Suppressor macrophage (primary cell): ENCODE data around the gene BCAM.
A peak's percentile ranks its signal among the peaks of the same experiment; 100 is the strongest.

Experiments used
- DNase-seq, 4 experiments: peaks; one replicate each; pipeline ENCODE4 v3.0.0-alpha.2; 2020 to 2022

BCAM gene

DNA sequence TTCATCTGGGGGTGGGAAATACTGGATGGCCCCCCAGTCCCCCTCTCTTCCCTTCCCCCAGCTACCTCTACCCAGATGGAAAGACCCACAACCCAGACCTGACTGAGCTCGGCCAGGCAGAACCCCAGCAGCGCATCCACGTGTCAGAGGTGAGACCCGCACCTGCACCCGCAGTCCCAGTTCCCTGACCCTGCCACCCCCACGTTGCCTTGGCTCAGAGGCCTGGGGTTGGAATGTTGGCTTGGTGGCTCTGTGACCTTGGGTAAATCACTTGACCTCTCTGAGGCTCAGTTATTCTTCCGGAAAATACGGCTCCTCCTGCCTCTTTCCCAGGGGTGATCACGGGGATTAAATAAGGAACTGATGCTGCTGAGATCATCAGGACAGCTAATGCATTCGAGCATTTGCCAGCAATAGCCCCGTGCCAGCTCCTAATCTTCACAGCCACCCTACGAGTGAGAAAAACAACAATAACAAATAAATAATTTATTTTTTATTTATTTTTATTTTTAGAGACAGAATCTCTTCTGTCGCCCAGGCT lies 18.9 kb upstream of the BCAM start:
- DNase-seq = peak; percentile 11 to 59 (median 50)

DNA sequence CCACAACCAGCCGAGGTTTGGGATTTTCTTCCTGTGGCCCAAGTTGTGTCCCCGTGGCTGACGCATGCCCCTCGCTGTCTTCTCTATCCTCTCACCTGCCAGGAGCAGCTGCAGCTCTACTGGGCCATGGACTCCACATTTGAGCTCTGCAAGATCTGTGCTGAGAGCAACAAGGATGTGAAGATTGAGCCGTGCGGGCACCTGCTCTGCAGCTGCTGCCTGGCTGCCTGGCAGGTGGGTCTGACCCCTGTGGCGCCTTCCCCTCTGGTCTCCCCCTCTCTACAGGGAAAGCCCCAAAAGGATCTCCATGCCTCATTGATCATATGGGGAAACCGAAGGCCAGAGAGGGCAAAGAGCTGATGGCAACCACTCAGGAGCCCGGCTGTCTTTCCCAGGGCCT lies 16.6 kb upstream of the BCAM start:
- DNase-seq = no peak

DNA sequence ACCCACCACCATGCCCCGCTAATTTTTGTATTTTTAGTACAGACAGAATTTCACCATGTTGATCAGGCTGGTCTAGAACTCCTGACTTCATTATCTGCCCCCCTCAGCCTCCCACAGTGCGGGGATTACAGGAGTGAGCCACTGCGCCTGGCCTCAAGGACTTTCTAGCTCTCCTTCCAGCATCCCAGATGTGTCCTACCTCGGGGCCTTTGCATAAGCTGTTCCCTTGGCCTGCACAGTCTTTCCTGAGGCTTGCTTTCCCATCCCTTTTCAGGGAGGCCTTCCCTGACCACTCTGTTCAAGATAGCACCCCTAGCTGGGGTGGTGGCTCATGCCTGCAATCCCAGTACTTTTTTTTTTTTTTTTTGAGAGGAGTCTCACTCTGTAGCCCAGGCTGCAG lies 14.3 kb upstream of the BCAM start:
- no peak for DNase-seq

DNA sequence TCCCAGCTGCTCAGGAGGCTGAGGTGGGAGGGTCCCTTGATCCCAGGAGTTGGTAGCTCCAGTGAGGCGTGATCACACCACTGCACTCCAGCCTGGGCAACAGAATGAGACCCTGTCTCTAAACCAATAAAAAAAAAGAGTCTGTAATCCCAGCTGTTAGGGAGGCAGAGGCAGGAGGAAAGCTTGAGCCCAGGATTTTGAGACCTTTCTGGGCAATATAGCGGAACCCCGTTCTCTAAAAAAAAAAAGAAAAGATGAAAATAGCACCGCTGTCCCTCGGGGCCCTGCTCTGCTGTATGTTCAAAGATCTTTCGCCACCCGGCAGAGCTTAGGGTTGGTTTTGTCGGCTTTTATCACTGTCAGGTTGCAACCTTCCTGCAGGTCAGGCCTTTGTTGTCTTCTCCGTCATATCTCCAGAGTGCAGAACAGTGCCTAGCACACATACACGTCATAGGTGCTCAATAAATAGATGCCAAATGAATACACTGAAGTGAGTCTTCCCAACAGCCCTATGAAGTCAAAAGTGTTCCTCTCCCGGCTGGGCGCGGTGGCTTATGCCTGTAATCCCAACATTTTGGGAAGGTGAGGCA lies 13.4 kb upstream of the BCAM start:
- DNase-seq = no peak

DNA sequence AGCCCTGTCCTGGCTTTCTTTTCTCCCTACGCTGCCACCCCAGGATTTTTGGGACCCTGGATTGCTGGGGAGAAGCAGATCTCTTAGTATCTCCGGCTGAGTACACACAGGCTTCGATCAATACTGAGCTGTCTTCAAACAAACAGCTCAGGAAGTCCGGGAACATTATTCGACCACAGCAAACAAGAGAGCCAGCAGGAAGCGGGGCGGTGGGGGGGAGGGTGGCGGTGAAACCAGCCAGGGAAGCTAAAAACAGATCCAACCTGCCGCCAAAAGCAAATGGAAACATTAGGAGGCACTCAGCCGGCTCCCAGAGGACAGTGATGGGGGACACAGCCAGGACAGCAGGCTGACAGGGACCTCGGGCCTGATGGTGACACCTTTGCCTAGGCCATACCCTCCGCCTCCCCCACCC lies 12.2 kb upstream of the BCAM start:
- no peak for DNase-seq

DNA sequence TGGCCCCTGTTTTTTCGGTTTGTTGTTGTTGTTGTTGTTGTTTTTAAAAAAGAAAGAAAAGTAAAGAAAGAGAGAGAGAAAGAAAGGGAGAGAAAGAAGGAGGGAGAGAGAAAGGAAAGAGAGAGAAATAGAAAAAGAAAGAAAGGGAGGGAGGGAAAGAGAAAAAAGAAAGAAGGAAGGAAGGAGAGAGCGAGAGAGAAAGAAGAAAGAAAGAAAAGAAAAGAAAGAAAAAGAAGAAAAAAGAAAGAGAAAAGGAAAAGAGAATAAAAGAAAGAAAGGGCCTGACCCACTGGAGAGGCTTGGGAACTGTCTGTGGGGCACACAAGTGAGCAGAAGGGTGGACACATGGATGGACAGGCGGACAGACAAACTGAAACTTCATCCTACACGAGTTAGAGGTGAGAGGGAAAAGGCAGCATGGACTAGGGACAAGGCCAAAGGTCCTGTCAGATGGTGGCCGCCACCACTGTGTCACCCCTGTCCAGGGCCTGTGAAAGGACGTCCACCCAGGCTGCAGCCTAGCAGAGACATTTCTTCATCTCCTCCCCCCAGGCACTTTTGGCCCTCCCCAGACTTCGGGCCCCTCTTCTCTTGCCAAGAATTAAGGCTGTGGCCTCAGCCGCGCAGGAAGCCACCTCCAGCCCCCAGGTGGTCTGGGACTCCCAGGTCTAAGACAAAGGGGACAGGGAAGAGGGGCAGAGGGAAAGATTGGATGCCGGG lies 9.1 kb upstream of the BCAM start:
- DNase-seq = no peak

DNA sequence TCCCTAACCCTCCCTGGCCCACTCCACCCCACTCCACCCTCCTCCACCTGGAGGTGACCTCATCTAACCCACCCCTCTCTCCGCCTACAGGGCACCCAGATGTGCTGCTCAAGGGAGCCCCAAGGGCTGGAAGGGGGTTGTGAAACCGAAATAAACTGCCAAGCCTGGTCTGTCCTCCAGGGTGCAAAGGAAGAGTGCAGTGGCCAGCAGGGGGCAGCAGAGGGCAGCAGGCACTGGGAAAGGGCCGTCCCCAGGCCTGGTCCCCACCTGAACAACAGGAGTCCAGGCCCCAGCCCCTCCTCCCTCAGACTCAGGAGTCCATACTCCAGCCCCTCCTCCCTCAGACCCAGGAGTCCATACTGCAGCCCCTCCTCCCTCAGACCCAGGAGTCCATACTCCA lies 8.4 kb upstream of the BCAM start:
- peak; percentile 87 to 94 (median 92) for DNase-seq

DNA sequence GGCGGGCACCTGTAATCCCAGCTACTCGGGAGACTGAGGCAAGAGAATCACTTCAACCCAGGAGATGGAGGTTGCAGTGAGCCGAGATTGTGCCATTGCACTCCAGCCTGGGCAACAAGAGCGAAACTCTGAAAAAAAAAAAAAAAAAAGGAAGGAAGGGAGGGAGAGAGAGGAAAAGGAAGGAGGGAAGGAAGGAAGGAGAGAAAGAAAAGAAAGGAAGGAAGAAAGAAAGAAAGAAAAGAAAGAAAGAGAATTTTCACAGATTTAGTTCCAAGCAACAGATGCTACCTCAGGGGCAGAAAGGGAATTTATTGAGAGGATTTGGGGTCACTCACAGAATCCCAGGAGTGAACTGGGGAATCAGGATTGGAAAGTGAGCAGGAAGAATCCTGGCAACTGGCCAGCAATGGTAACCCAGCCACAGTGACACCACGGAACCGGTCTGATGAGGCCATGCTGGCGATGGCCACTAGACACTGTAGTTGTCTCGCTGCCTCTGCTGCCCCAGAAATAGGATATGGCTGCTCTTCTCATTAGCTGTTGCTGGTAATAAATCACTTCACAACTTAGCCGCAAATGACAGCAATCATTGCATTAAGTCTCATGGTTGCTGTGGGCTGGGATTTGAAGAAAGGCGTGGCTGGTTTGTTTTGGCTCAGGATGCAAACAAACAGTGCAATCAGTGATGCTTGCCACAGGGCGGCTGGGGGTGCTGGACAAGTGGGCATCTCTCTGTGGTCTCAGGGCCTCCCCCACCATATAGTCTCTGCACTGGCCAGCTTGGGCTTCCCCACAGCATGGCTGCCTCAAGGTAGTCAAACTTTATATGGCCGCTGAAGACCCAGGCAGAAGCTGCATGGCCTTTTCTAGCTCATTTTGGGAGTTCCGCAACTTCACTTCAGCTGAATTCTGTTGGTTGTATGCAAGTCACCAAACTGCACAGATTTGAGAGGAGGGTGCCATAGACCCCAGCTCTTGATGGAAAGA lies 5.2 kb upstream of the BCAM start:
- DNase-seq = no peak

DNA sequence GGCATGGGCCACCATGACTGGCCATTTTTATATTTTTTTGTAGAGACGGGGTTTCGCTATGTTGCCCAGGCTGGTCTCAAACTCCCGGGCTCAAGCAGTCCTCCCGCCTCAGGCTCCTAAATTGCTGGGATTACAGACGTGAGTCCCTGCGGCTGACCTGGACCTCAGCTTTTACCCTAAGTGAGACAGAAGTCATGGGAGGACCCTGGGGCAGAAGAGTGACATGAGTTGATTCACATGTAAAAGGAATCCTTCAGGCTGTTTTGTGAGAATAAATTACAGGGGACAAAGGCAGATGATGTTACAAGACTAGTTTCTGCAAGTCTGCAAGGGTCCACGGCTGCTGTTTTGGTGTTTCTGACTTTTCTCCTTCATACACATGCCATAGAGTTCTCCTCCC lies 2.6 kb upstream of the BCAM start:
- no peak for DNase-seq

DNA sequence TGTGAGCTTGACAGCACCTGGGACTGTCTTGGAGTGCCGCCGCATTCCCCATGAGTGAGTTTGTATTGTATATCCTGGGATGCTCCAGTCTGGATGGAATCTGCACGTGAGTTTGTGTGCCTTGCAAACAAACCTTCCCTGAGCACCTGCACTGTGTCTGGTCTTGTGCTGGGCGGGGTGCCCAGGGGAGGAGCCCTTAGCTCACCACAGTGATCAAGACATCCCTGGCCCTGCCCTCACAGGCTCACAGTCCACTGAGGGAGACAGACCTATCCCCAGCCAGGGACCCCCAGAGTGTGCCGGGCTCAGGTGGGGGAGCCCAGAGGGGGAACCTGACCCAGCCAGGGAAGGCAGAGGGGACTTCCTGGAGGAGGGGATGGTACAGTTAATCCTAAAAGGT lies 1.7 kb upstream of the BCAM start:
- DNase-seq = no peak

DNA sequence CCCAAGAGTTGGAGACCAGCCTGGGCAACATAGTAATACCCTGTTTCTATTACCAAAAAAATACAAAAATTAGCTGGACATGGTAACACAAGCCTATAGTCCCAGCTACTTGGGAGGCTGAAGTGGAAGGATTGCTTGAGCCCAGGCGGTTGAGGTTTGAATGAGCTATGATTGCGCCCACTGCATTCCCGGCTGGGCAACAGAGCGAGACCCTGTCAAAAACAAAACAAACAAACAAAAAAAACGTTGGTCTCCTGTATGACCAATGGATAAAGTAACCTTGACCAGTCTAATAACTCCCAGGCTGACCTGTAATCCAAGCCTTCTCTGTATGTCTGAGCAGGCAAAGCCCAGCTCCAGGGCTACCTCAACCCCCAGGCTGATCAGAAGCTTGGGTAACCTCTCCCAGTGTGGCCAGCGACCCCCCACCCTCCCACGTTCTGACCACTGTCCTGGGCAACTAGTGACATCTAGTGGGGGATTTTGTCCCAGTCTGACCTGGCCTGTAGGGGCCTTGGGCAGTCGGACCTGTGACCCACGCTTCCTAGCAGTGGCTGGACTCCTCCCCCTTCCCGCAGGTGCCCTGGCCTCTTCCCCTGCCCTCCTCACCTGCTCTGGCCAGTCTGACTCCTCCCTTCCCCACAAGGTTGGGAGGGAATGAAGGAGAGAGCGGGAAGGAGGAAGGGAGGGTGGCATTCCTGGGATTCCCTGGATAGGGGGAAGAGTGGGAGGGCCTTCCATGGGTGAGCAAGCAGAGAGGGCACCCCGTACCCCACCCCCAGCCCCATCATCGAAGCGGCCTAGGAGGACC lies 1.0 kb upstream of the BCAM start:
- peak in 2 of 4 experiments; percentile 31 to 47 for DNase-seq

DNA sequence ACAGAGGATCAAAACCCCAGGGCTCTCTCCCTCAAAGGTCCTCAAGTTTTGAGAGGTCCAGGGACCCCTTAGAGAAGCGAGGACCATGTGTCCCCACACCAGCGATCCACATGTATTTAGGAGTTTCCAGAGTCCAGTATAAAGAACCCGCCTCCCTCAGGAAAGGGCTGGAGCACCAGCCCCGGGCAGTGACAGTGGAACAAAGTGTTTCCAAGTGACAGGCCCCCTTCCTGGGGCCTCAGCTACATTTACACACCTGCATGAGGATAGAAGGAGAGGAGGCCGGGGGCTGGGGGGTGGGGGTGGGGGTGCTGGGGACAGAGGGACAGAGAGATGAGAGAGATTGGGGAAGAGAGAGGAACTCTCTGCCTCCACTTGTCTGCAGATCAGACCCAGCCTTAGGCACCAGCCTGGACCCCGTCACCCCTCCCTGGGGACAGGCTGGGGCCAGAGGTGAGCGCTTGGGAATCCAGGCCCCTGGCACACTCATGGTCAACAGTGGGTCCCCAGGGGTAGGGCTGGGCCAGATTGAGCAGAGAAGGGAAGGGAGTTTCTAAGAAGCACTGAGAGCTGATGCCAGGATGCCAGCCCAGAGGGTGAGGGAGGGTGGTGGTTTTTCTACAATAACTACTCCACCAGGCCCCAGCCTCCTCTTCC lies 802 bp downstream of the BCAM start:
- no peak for DNase-seq

DNA sequence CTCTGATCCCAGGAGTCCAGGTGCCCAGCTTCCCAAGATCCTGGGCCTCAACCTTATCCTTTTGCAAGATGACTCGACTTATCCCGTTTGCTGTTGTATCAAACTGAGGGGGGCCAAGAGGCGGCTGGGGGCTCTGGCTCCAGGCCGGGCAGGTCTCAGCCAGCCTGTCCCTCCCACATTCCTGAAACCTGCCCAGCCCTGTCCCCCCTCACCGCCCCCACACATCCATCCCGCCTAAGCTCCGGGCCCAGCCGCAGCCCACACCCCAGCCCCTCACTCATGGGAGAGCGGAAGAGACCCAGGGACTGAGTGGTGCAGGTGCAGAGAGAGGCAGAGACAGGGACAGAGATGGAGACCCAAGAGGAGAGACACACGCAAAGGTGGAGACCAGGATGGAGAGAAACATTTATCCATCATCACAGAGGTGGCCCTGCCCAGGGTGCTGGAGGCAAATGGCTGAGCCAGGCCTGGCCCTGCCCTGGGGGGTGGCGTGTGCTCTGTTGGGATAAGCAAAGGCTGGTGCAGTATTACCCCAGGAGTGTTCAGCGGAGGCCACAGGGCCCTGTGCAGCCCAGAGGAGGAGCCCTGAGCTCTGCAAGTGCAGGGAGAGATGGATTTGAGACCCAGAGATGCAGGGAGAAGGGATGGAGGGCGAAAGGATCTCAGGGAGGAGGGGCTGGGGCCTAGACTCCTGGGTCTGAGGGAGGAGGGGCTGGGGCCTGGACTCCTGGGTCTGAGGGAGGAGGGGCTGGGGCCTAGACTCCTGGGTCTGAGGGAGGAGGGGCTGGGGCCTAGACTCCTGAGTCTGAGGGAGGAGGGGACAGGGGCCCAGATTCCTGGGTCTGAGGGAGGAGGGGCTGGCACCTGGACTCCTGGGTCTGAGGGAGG lies 1.6 kb downstream of the BCAM start:
- no peak for DNase-seq

DNA sequence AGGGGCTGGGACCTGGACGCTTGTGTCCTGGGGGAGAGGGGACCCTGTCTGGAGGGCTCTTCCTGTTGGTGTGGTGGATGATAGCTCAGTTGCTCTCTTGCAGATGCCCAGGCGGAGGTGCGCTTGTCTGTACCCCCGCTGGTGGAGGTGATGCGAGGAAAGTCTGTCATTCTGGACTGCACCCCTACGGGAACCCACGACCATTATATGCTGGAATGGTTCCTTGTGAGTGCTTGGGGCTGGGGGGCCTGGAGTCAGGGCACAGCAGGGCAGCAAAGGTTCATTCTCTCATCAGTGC lies 2.2 kb downstream of the BCAM start:
- DNase-seq = no peak

DNA sequence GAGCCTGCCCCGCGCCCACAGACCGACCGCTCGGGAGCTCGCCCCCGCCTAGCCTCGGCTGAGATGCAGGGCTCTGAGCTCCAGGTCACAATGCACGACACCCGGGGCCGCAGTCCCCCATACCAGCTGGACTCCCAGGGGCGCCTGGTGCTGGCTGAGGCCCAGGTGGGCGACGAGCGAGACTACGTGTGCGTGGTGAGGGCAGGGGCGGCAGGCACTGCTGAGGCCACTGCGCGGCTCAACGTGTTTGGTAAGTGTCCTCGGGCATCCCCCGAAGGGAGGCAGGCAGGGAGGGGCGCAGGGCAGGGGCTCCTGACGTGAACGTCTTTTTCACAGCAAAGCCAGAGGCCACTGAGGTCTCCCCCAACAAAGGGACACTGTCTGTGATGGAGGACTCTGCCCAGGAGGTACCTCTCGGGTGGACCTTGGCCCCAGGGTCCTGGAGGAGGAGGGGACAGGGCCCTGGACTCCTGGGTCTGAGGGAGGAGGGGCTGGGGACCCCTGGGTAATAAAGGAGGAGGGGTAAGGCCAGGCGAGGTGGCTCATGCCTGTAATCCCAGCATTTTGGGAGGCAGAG lies 3.3 kb downstream of the BCAM start:
- DNase-seq = no peak

DNA sequence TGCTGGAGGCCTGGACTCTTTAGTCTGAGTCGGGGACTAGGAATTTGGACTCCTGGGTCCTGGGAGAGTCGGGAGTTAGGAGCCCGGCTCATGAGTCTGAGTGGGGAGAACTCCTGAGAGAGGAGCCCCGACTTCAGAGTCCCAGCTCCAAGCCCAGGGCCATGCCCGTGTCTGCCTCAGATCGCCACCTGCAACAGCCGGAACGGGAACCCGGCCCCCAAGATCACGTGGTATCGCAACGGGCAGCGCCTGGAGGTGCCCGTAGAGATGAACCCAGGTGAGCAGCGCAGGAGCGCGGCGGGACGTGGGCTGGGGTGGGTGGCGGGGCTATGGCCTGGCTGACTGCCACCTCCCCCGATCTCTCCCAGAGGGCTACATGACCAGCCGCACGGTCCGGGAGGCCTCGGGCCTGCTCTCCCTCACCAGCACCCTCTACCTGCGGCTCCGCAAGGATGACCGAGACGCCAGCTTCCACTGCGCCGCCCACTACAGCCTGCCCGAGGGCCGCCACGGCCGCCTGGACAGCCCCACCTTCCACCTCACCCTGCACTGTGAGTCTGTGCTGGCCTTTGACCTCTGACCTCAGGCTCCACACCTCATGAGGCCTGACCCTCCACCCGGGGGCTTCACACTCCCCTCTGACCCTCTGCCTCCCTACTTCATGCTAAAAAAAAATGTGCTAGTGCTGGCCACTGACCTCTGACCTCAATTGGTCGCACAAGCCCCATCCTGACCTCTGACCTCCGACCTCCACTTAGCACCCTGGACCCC lies 4.4 kb downstream of the BCAM start:
- DNase-seq = no peak

DNA sequence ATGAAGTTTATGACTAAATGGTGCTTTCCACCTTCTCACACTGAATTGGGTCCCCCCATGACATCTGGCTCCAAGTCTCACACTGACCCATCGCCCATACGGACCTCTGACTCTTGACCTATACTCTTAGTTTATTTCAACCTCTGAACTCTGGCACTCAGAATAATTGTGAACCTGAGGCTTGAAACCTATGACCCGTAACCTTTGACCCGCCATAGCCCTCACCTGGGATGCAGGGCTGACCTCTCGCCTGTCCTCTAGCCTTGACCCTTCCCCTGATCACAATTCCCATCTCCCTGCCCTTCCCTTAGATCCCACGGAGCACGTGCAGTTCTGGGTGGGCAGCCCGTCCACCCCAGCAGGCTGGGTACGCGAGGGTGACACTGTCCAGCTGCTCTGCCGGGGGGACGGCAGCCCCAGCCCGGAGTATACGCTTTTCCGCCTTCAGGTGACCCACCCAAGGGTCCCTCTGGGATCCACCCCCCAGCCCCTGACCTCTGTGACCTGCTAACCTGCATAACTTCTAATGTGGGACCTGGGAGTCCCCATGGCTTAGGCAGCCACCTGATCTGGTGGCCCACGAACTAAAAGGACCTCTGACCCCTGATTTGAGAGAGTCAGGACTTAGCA lies 5.1 kb downstream of the BCAM start:
- DNase-seq = no peak

DNA sequence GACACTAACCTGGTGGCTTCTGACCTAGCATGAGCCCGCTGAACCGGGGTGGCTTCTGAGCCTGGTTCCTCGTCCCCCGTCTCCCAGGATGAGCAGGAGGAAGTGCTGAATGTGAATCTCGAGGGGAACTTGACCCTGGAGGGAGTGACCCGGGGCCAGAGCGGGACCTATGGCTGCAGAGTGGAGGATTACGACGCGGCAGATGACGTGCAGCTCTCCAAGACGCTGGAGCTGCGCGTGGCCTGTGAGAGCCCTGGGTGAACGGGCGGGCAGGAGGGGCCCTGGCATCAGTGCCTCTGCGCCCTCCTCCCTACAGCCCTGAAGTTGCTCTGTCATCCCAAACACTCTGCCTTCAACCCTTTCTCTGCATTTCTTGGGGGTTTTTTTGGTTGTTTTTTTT lies 5.6 kb downstream of the BCAM start:
- DNase-seq = peak in 3 of 4 experiments; percentile 23 to 35 (median 32)

DNA sequence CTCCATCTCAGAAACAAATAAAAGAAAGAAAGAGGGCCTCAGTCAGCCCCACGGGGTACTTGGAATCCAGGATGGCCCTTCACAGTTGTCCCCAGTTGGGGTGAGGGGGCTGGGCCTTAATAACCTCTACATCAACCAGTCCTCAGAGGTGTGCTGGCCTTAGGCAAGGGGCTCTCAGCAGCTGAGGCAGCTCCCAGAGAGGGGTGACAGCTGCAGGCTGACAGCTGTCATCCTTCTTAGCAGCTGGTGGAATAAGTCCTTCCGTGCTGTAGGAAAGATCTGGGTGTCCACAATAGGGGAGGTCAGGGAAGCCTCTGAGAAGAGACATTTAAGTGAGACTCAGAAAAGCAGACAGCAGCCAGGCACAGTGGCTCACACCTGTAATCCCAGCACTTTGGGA lies 7.4 kb downstream of the BCAM start:
- DNase-seq = no peak
